Ovary (tissue), 3 donors: ENCODE data around the gene CDK6.

Experiments used
- EP300 ChIP-seq: sonication (generic); formaldehyde crosslinking; IDR thresholded peaks from one replicate; pipeline ENCODE4 v1.6.1; 2017; ENCODE audit warnings: antibody characterized with exemption
- TF ChIP-seq, protein P1 (sequence below), 3 donors: fragments of 450-650 bp in 2 of 3; fragments of 200-600 bp in 1 of 3; IDR thresholded peaks; one replicate each; pipeline versions ENCODE4 v1.5.1 to v1.8.0; 2016 to 2022; ENCODE audit warnings: antibody characterized with exemption in 3 of 3, mild to moderate bottlenecking in 1 of 3
- donor health status: DM: no; HTN: no; CAD: no.

DNA sequence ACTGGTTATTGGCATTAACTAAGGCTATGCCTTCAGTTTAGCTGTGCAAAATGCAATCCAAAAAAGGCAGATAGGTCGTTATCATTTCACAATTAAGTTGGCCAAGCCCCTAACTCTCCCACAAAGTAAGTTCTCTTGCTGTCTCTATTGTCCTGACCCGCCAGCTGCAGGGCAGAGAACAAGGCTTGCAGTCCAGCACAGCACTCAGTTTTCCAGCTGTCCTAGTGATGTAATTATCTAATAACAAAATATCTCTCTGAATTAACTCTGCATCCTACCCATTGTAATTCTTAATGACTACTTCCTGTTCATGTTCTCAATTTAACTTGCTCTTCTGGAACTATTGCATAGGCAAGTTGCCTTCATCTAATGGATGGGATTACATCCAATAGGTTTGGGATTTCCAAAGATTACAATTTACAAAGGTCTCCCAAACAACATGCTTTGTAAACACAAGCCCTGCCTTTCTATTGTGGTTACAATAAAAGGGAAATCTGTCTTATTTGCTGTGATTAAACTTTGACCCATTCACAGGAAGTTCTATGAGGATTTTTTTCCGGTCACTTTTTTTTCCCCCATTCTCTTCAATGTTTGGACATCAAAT, 55.2 kb downstream of the CDK6 start:
- TF ChIP-seq EP300, result no peak
- TF ChIP-seq, protein P1, sequence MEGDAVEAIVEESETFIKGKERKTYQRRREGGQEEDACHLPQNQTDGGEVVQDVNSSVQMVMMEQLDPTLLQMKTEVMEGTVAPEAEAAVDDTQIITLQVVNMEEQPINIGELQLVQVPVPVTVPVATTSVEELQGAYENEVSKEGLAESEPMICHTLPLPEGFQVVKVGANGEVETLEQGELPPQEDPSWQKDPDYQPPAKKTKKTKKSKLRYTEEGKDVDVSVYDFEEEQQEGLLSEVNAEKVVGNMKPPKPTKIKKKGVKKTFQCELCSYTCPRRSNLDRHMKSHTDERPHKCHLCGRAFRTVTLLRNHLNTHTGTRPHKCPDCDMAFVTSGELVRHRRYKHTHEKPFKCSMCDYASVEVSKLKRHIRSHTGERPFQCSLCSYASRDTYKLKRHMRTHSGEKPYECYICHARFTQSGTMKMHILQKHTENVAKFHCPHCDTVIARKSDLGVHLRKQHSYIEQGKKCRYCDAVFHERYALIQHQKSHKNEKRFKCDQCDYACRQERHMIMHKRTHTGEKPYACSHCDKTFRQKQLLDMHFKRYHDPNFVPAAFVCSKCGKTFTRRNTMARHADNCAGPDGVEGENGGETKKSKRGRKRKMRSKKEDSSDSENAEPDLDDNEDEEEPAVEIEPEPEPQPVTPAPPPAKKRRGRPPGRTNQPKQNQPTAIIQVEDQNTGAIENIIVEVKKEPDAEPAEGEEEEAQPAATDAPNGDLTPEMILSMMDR (IDR thresholded peaks at IDR 0.05), result no peak
